ENCODE data around the gene VTI1A.

The VTI1A gene

GRCh38 chr10:112528235-112528634 lies 81.2 kb downstream of the VTI1A start:
- DNase-seq (ENCODE audit: insufficient read length, low spot score) (no peak), FAIRE-seq (no peak)
- TF ChIP-seq CTCF (IDR thresholded peaks at IDR 0.05; ENCODE audit: insufficient read depth, missing control alignments): no peak

GRCh38 chr10:112531421-112531820 lies 84.4 kb downstream of the VTI1A start:
- DNase-seq (ENCODE audit: insufficient read length, low spot score) (no peak), FAIRE-seq (no peak)
- TF ChIP-seq CTCF (IDR thresholded peaks at IDR 0.05; ENCODE audit: insufficient read depth, missing control alignments): no peak

GRCh38 chr10:112532189-112532588 lies 85.2 kb downstream of the VTI1A start:
- TF ChIP-seq CTCF (IDR thresholded peaks at IDR 0.05; ENCODE audit: insufficient read depth, missing control alignments): no peak
- no peak for FAIRE-seq
- no peak for DNase-seq (ENCODE audit: insufficient read length, low spot score)

DNA sequence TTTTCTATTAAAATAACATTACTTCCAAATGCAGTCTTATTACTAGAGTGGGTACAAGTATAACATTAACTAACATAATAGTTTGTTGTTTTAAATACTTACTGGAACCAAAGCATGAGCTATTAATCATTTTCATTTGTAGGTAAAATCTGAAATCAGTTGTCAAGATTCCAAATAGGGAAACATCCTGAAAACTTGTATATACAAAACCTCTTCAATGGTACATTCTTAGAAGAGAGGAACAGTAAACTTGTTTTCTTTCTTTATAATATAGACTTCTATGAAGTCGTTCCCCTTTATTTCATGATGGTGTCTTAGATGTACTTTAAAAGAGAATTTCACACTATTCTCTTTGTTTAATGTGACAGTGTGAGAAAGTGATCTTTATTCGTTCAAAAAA lies 85.9 kb downstream of the VTI1A start:
- no peak for TF ChIP-seq CTCF (IDR thresholded peaks at IDR 0.05; ENCODE audit: insufficient read depth, missing control alignments)
- DNase-seq (ENCODE audit: insufficient read length, low spot score) (no peak), FAIRE-seq (no peak)

DNA sequence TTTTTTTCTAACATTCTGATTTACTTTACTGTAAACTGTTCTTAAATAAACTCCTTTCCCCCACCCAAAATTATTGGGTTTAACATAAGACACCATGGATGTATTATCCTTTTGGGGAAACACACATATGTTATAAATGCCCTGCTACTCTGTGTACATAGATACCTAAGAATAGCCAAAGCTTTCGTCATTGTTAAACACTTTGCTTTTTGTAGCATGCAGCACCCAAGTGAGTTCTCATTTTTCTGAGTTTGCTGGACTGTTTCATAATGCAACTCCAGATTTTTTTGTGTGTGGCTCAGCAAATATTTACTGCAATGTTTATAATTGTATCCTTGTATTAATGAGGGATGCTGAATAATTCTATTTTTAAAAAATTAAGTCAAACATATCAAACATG lies 86.9 kb downstream of the VTI1A start:
- no peak for DNase-seq (ENCODE audit: insufficient read length, low spot score)
- TF ChIP-seq CTCF (IDR thresholded peaks at IDR 0.05; ENCODE audit: insufficient read depth, missing control alignments): no peak

DNA sequence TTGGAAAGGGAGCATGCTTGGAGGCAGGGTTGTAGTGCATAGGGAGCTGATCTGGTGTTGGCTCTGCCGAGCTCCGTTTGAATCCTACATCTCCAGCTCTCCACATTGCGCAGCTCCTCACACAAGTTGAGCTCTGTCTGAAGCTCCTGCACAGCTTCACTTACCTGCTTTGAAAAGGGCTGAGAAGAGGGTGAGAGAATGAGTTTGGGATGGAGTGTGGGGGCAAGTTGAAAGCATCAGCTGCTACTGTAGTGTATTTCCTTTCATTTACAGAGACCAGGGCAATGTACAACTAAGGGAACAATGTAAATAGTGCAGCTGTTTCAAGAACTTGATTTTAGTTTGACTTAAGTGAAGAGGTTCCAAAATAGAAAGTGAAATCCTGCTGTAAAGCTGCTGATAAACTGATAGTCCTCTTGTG lies 88.5 kb downstream of the VTI1A start:
- TF ChIP-seq CTCF (IDR thresholded peaks at IDR 0.05; ENCODE audit: insufficient read depth, missing control alignments): no peak
- FAIRE-seq: no peak
- no peak for DNase-seq (ENCODE audit: insufficient read length, low spot score)

More for the DNA sequence above, 86.9 kb downstream of the VTI1A start:
- no peak for FAIRE-seq

- no peak for DNase-seq (ENCODE audit: insufficient read length, low spot score)
- FAIRE-seq: no peak
- no peak for TF ChIP-seq CTCF (IDR thresholded peaks at IDR 0.05; ENCODE audit: insufficient read depth, missing control alignments)
Measured at GRCh38 chr10:112536663-112537062, 89.6 kb downstream of the VTI1A start.
